ENCODE measurements around the gene CDKN1A.

Gene CDKN1A

DNA sequence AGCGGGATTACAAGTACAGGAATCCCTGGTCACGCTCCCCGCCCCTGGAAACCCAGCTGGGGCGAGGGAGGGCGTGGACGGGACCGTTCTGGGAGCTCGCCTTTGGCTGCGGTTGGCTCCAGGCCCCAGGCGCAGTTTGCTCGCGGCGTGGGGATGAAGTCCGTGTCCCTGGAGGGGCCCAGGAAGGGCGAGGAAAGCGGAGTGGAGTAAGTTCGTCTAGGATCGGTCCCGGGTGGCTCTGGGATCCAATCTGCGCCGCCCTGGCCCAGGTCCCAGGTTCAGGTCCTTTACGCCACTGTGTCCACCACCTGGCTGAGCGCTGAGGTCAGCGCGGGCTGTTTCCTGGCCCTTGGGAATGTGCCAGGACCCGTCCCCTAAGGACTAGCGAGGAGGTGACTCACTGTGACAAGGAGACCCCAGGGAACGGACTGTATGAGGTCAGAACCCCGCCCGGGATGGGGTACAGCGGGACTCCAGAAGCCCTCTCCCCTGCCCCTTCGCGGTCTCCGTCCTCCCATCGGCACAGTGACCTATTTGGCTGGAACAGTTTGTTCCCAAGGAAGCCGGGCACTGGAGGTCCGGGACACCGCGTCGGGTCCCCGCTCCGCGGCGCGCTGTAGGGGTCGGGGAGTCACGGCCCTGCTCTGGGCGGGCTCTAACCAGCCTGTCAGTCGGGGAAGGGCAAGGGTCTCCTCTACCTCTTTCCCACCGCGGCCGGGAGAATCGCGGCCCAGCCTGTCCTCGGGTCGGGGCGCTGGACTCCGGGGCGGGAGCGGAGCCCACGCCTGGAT, 724 bp downstream of the CDKN1A start:
- peak; percentile 26 to 29 for DNase-seq

DNA sequence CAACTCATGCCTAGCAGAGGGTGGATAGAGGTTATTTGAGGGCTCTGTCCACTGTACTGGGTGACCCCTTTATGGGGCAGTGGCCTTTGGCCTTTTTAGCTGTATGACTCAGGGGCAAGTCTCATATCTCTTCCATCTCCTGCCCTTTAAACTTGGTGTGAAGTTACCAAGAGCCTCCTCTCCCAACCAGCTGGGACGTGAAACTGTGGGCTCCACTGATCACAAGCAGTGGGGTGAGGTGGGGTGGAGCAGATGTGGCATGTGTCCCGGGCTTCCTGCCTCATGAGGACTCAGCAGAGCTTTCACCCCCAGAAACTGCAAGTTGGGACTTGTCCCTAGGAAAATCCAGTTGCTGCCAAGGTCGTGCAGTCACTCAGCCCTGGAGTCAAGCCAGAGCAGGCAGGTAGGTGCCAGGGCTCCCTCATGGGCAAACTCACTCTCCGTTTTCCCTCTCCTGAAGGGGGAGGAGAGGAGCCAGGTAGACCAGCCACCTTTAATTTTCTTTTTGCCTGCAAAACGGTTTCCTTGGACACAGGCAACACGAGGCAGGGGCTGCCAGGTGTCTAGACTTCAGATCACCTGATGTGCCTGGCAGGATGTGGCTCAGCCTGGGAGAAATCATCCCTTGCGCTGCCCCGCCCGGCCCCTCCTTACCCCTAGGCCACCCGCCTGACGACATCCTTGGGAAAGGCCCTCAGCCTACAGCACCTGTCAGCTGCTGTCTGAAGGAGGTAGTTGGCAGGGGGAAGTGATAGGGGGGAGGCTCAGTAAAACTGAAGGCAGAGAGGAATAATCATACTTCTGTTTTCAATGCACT, 4.0 kb downstream of the CDKN1A start:
- DNase-seq = peak; percentile 66 to 74

GRCh38 chr6:36683145-36683655, 4.7 kb downstream of the CDKN1A start:
- DNase-seq = no peak

GRCh38 chr6:36683656-36684446, 5.3 kb downstream of the CDKN1A start:
- no peak for DNase-seq

DNA sequence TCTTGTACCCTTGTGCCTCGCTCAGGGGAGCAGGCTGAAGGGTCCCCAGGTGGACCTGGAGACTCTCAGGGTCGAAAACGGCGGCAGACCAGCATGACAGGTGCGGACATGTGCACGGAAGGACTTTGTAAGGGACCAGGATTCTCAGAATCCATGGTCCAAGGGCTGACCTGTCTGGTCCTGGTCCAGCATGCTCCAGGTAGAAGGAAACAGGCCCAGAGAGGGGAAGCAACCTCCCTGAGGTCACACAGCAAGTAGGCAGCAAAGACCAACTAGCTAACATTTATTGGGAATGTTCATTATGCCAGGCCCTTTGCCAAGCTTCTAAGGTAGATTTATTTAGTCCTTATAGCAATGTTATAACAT, 5.9 kb downstream of the CDKN1A start:
- DNase-seq = no peak

- DNase-seq = no peak
Measured at GRCh38 chr6:36685166-36685924, 6.8 kb downstream of the CDKN1A start.

- no peak for DNase-seq
Measured at GRCh38 chr6:36685926-36686667, 7.6 kb downstream of the CDKN1A start.

GRCh38 chr6:36686668-36687513, 8.4 kb downstream of the CDKN1A start:
- no peak for DNase-seq

DNA sequence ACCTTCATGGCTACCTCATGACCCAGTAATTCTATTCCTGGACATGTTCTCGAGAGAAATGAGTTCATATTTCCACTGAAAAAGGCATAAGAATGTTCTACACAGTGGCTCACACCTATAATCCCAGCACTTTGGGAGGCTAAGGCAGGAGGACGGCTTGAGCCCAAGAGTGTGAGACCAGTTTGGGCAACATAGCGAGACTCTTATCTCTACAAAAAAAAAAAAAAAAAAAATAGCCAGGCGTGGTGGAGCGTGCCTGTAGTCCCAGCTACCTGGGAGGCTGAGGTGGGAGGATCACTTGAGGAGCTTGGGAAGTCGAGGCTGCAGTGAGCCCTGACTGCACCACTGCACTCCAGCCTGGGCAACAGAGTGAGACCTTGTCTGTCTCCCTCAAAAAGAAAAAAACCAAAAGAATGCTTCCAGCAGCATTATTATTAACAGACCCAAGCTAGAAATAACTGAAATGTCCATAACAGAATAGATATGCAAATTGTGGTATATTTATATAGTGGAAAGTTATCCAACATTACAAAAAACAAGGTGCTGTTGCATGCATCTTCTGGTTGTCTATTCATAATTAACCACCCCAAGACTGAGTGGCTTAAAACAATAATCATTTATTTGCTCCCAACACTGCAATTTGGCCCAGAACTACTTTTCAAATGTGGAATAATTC, 9.7 kb downstream of the CDKN1A start:
- DNase-seq = no peak

DNA sequence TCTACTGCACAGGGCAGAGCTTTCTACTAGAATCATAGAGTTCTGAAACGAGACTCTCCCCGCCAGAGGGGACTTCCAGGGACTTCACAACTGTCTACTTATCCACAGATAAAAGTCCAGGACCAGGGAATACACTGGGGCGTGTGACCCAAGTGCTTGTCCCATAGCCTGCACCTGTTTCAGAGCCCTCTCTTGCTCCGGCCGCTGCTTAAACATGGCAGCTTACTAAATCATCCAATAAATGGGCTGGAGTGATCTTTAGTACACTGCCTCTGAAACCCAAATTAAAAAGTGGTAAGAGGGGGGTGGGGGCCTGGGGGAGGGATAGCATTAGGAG, 10.2 kb downstream of the CDKN1A start:
- DNase-seq = no peak

DNA sequence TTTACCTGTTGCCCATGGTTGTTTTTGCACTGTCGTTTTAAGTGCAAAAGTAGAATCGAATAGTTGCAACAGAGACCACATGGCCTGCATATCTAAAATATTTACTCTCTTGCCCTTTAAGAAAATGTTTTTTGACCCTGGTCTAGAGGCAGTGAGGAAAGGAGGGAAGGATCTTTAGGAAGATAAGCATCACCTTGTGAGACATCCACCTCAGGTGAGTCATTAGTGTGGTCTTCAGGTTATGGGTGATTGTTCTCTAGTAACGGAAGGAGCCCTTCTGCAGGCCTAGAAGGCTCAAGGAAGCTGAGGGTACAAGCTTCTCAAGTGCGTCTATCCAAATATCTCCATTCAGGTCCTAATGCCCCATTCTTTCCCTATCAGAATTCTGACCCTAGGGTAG, 12.5 kb downstream of the CDKN1A start:
- no peak for DNase-seq

- DNase-seq = no peak
Measured at GRCh38 chr6:36691612-36692011, 13.1 kb downstream of the CDKN1A start.

DNA sequence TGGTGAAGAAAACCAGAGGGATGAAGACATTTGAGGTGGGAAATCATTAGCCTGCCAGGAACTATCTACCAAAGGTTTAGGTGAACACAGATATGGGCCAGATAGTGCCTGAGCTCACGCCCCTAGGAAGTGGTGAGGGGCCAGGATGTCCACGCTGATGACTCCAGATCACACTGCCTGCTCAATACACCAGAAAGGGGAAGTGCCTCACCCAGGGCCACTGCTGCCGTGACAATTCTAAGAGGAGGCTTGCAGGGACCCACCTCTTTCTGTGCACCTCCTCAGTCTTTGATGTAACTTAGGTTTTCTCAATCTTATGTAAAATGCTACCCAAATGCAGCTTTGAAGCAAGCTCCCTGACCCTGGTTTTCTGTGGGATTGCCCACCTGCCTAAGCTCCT, 13.7 kb downstream of the CDKN1A start:
- DNase-seq = peak; percentile 26 to 36

GRCh38 chr6:36692861-36693702, 14.6 kb downstream of the CDKN1A start:
- DNase-seq = no peak

DNA sequence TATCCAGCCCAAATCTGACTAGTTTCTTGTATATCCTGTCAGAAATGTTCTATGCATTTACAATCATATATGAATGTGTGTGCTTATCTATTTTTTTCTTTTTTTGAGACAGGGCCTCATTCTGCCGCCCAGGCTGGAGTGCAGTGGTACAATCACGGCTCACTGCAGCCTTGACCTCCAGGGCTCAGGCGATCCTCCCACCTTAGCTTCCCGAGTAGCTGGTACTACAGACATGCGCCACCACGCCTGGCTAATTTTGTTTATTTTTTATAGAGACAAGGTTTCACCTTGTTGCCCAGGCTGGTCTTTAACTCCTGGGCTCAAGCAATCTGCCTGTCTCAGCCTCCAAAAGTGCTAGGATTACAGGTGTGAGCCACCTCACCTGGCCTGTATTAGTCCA, 16.1 kb downstream of the CDKN1A start:
- DNase-seq = no peak

GRCh38 chr6:36695414-36695813, 16.9 kb downstream of the CDKN1A start:
- no peak for DNase-seq

GRCh38 chr6:36697481-36697903, 19.0 kb downstream of the CDKN1A start, which contains the start of gene RAB44:
RAB44 (plus strand) TSS chr6:36697826; CDS start chr6:36704236, 6,410 bp downstream.
- no peak for DNase-seq

GRCh38 chr6:36698196-36698595, 19.7 kb downstream of the CDKN1A start:
- DNase-seq = no peak

DNA sequence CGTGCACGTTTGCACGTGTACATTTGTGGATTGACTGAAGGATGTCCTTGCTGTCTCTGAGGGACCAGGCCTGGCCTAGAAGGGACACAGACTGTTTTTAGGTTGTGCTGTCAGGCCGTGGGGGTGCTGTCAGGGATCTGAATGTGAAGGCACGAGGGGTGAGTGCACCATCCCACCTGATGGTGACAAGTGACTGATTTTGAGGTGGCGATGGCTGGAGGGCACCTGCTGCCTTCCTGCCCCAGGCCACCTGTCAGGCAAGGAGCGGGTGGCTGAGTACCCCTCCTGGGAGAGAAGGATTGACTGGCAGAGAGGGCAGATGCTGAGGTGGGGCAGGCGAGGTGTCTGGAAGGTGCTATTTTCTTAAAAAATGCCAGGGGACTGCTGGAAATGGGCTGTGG, 20.4 kb downstream of the CDKN1A start:
- no peak for DNase-seq
